IPS DF 4.7 (cell line): ENCODE measurements around the gene CDC25C.

Experiments
- DNase-seq: peaks from one replicate; pipeline ENCODE4 v3.0.0-alpha.2; 2013; ENCODE audit warnings: low spot score; ENCODE audit errors: extremely low read depth

The CDC25C gene

DNA sequence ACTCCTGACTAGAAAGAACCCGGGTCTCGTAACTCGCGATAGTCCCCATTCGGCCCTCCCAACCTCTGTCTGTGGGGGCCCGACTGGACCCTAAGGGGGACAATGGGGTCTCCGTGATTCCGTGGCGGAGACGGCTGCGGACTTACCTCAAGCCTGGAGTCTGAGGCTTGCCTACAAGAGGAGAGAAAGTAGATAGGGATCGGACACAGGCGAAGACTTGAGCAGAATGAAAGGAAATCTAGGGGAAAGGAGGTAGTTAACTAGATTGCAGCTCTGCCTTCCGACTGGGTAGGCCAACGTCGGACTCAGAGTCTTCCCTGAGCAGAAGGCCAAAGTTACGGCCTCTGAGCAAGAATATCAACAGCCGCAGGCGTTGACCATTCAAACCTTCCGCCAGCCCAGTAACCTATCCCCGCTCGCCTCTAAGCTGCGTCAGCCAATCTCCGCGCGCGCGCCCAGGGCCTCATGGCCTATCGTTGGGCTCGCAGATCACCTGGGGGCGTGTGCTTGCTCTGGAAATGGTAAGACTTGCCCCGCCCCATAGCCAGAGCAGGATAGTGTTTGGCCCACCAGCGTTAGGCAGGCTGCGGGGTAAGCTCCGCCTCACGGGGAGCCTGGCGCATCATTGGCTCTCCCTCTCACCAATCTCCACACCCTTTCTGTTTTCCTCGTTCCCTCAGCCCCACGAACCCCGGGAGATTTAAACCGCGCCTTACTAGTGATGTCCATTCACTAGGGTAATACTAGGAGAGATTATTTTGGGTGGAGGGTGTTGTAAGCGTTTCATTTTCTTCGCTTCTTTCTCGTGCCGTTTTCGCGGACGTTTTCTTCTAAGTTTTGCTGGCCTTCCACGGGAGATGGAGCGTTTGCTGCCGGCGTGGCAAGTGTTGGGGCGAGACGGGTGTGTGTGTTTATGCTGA is at the start of gene CDC25C:
Gene CDC25C (minus strand): TSS at position 356 of the 920 bp plus-strand sequence. CDS start 624 bp downstream, outside the sequence.
- peak; percentile 84 for DNase-seq

DNA sequence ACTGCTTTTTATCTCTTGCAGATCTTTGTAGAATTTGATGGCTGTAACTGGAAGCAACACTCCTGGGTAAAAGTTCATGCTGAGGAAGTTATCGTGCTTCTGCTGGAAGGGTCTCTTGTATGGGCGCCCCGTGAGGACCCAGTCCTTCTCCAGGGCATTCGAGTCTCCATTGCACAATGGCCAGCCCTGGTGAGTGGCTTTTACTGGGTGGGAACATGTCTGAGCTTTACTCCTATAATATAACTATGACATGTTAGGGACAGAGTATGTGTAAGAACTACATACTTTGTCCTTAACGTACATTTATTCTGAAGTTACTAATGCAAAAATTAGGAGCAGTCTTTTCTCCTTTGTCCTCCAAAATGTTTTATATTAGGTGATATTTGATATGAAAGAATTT is 41.0 kb upstream of the CDC25C start:
- DNase-seq, result no peak

DNA sequence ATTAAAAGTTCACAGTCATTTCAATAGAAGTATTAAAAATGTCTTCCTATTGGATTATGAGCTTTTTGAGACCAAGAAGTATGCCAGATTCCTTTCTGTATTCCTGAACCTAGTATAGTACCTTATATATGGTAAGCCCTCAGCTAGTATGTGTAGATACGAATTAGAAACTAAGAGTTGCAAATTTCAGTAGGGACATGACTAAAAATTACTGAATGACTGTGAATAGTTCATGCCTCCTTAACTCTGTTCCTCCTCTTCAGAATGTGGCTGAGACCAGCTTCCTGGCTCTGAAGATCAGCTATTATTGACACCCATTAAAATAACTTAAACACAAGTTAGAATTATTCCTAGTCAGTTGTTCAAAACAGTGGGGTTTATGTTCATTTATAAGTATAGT is 40.6 kb upstream of the CDC25C start:
- no peak for DNase-seq

DNA sequence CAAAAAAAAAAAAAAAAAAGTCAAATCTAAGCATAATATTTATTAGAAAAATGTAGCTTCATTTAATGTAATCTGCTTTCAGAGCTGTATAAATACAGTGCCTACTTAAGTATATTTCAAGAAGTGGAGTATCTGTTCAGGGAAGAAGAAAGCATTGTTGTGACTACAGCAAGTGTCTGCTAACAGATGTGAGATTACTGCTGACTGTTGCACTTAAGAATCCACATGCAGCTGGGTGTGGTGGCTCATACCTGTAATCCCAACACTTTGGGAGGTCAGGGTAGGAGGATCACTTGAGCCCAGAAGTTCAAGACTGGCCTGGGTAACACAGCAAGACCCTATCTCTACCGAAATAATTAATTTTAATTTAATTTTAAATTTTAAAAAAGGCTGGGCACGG is 39.9 kb upstream of the CDC25C start:
- no peak for DNase-seq

GRCh38 chr5:138370537-138370936 is 38.9 kb upstream of the CDC25C start:
- no peak for DNase-seq

- DNase-seq, result no peak
Measured at GRCh38 chr5:138369706-138370105, 38.1 kb upstream of the CDC25C start.

DNA sequence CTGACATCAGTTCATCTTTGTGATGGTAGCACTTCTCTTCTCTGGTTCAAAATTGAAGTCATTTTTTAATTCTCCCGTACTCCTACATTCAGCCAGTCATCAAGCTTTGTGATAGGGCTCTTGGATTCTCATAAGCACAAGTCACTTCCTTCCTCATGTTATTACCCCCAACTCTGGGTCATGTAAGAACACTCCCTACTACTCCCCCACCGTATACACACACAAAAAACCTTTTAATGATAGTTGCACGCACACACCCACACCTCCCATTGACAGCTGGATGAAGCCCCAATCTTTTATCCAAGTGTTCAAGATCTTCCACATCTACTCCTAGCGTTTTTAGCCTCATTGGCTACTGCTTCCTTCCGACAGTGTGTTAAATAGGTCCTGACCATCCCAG is 37.7 kb upstream of the CDC25C start:
- DNase-seq, result no peak

GRCh38 chr5:138366632-138367382 is 35.2 kb upstream of the CDC25C start:
- DNase-seq, result no peak

- DNase-seq, result no peak
Measured at GRCh38 chr5:138364576-138364975, 33.0 kb upstream of the CDC25C start.

GRCh38 chr5:138360941-138361452 is 29.4 kb upstream of the CDC25C start:
- no peak for DNase-seq

- DNase-seq, result no peak
Measured at GRCh38 chr5:138359621-138360020, 28.0 kb upstream of the CDC25C start.

GRCh38 chr5:138354926-138355378 is 23.3 kb upstream of the CDC25C start:
- DNase-seq, result no peak

DNA sequence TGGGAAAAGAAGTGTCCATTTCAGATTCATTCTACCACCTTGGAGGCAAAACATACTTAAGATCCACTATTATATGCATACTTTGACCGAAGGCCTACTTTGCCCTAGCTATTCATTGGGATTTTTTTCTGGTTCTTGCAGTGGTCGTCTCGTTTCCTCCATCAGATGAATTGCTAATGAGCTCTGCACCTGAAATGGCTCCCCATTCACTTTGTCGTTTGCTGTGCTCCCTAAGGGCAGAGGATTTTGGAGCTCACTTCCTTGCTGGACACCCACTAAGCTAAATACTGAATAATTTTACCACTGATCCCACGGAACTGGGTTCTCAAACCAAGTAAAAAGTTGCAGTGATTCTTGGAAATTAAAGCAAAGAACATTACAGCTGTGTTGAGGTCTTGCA is 22.8 kb upstream of the CDC25C start:
- no peak for DNase-seq

DNA sequence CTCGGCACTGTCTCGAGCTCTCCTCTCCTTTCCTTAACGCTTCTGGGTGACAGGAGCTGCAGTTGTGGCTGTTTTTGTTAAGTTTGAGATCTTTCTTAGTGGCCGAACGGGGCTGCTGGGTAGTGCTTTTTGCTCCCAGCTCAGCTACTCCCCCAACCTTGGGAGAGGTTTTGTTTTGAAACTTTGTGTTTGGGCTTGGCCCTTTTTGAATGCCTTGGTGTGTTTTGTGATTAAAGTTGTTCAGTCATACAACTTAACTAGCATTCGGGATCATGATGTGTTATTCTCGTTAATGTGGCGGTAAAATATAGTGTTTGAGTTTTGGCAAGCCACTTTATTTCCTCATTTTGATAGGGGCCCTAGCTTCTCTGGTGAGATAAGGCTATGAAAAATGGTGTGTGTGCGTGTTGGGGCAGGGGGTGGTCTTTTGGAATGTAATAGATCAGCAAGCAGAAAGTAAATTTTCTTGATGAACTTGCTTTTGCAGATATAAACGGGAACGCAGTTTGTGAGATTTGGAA is 22.0 kb upstream of the CDC25C start:
- DNase-seq, result no peak

- no peak for DNase-seq
Measured at GRCh38 chr5:138352722-138353559, 21.3 kb upstream of the CDC25C start.

- DNase-seq, result no peak
Measured at GRCh38 chr5:138352071-138352721, 20.6 kb upstream of the CDC25C start, which contains the start of gene KDM3B. KDM3B (plus strand) TSS chr5:138352685; CDS start chr5:138352796, 111 bp downstream.

- DNase-seq, result no peak
Measured at GRCh38 chr5:138351517-138351916, 19.9 kb upstream of the CDC25C start.

GRCh38 chr5:138351056-138351455 is 19.5 kb upstream of the CDC25C start:
- no peak for DNase-seq

GRCh38 chr5:138350563-138350890 is 18.9 kb upstream of the CDC25C start:
- no peak for DNase-seq

DNA sequence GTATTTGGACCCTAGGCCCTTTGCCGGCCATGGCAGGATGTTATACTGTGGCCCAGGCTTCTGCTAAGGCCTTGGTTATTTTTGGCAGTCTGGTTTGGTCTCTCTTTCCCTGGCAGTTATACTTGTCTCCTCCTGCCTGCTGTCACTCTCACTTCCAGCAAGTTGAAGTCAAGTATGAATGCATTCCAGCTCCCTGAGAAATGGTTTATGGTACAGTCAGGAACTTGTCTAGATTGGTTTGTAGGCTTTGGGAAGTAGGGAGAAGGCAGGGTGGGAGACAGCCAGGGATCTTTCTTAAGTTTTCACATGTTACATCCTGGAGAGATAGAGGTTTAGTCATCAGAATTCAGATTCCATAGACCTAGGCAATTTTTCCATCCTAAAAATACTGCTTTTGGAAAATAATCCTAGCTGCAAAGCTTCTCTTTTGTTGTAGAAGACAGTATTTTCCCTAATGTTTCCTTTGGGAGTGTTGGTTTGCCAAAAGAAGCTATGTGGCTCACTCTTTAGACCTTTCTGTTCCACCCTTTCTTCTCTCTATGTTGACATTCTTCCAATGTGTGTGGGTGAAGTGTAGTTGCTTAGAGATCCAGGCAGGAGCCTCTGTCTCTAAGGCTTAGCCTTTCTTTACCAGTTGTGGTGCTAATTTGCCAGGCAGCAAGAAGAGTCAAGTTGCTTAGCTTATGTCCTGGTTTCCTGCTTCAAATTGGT is 18.4 kb upstream of the CDC25C start:
- no peak for DNase-seq
